IMR-90 (cell line): ENCODE data around the gene BMP15. TPM values are rescaled to one million over a fixed set of nuclear protein-coding genes. Genes with fewer than 3 reads are reported as not detected.

ENCODE experiments used
- ATAC-seq: fragments of 200-7000 bp; cut with Tn5 transposase; 2 replicates; pipeline ENCODE4 v1.9.1; 2020; ENCODE audit warnings: low read depth, mild to moderate bottlenecking, moderate library complexity
- BruUV-seq: library from RNA; stranded (reverse); fragments of 400-500 nt; replicated peaks from 2 replicates; lab custom pipeline; 2021; lab: Mats Ljungman, UMichigan
- CTCF ChIA-PET: fragments of 300-600 bp; formaldehyde crosslinking; extraction: SDS; loops from one replicate; lab custom pipeline; 2021; ENCODE audit warnings: antibody characterized with exemption; lab: Yijun Ruan, JAX
- POLR2A ChIA-PET: fragments of 300-600 bp; sonication (Branson Sonifier 250); formaldehyde crosslinking; loops from one replicate; lab custom pipeline; 2022; ENCODE audit warnings: antibody characterized with exemption; ENCODE audit not compliant: unreplicated experiment; lab: Charles Lee
- DNase-seq: peaks from one replicate; pipeline ENCODE4 v3.0.0; 2013
- H2AFZ ChIP-seq: replicated peaks from 2 replicates; pipeline ENCODE3; 2013; ENCODE audit warnings: low read length, mild to moderate bottlenecking; ENCODE audit not compliant: poor library complexity
- H2AK5ac ChIP-seq: 2 replicates; pipeline ENCODE4 v1.6.1; 2013; ENCODE audit warnings: low read depth, low read length, inconsistent platforms
- H2AK9ac ChIP-seq: replicated peaks from 2 replicates; pipeline ENCODE3; 2013; ENCODE audit warnings: mild to moderate bottlenecking, low read depth, low read length, moderate library complexity; ENCODE audit not compliant: poor library complexity
- H2BK120ac ChIP-seq: 2 replicates; pipeline ENCODE4 v1.6.1; 2013; ENCODE audit warnings: low read depth, low read length, inconsistent platforms
- H2BK15ac ChIP-seq: 3 replicates; pipeline ENCODE4 v1.6.1; 2013; ENCODE audit warnings: low read depth, low read length, inconsistent platforms
- H2BK20ac ChIP-seq: 2 replicates; pipeline ENCODE4 v1.6.1; 2013; ENCODE audit warnings: low read depth, mild to moderate bottlenecking, inconsistent platforms, low read length, moderate library complexity
- H2BK5ac ChIP-seq: 2 replicates; pipeline ENCODE4 v1.6.1; 2013; ENCODE audit warnings: mild to moderate bottlenecking, low read depth, low read length, inconsistent platforms; ENCODE audit not compliant: poor library complexity, severe bottlenecking
- H3K14ac ChIP-seq: replicated peaks from 2 replicates; pipeline ENCODE4 v1.6.1; 2013; ENCODE audit warnings: low read depth, low read length, inconsistent platforms
- H3K18ac ChIP-seq: 2 replicates; pipeline ENCODE4 v1.6.1; 2013; ENCODE audit warnings: low read depth, low read length, control low read depth
- H3K23ac ChIP-seq: 2 replicates; pipeline ENCODE4 v1.6.1; 2013; ENCODE audit warnings: low read depth, low read length, inconsistent platforms
- H3K27ac ChIP-seq: 2 replicates; pipeline ENCODE4 v1.5.1; 2013; ENCODE audit warnings: mild to moderate bottlenecking, control low read depth, low read length; ENCODE audit not compliant: insufficient read depth
- H3K27me3 ChIP-seq: 2 replicates; pipeline ENCODE4 v1.6.1; 2013; ENCODE audit warnings: low read length; ENCODE audit not compliant: control insufficient read depth, insufficient read depth
- H3K36me3 ChIP-seq: 2 replicates; pipeline ENCODE4 v1.6.1; 2013; ENCODE audit warnings: low read length, mixed read lengths; ENCODE audit not compliant: control insufficient read depth, insufficient read depth
- H3K4ac ChIP-seq: 2 replicates; pipeline ENCODE4 v1.6.1; 2013; ENCODE audit warnings: low read depth, low read length, inconsistent platforms
- H3K4me1 ChIP-seq: 2 replicates; pipeline ENCODE4 v1.6.1; 2013; ENCODE audit warnings: low read length, mixed read lengths; ENCODE audit not compliant: control insufficient read depth, insufficient read depth
- H3K4me2 ChIP-seq: 2 replicates; pipeline ENCODE4 v1.6.1; 2013; ENCODE audit warnings: low read depth, mild to moderate bottlenecking, control low read depth, low read length, moderate library complexity
- H3K4me3 ChIP-seq: 2 replicates; pipeline ENCODE4 v1.5.1; 2013; ENCODE audit warnings: low read depth, mild to moderate bottlenecking, control low read depth, low read length, moderate library complexity; ENCODE audit not compliant: insufficient read depth
- H3K56ac ChIP-seq: 2 replicates; pipeline ENCODE4 v1.6.1; 2013; ENCODE audit warnings: low read length, inconsistent platforms; ENCODE audit not compliant: insufficient read depth; ENCODE audit errors: extremely low read depth
- H3K79me1 ChIP-seq, 2 experiments: 2 replicates each; pipeline ENCODE4 v1.6.1; 2013; ENCODE audit warnings: low read length in 2 of 2, inconsistent platforms in 1 of 2, low read depth in 1 of 2
- H3K9ac ChIP-seq: 2 replicates; pipeline ENCODE4 v1.6.1; 2013; ENCODE audit warnings: low read depth, low read length, control low read depth
- H3K9me1 ChIP-seq: 2 replicates; pipeline ENCODE4 v1.6.1; 2013; ENCODE audit warnings: low read length, inconsistent platforms; ENCODE audit not compliant: insufficient read depth
- H3K9me3 ChIP-seq: 2 replicates; pipeline ENCODE4 v1.6.1; 2013; ENCODE audit warnings: low read length; ENCODE audit not compliant: control insufficient read depth, insufficient read depth
- H4K20me1 ChIP-seq: 2 replicates; pipeline ENCODE4 v1.6.1; 2013; ENCODE audit warnings: low read length, inconsistent platforms; ENCODE audit not compliant: insufficient read depth
- H4K5ac ChIP-seq: 2 replicates; pipeline ENCODE4 v1.6.1; 2013; ENCODE audit warnings: mild to moderate bottlenecking, low read depth, low read length, control low read depth
- H4K8ac ChIP-seq, 2 experiments: 2 replicates each; pipeline ENCODE4 v1.6.1; 2013; ENCODE audit warnings: low read depth in 2 of 2, low read length in 2 of 2, control low read depth in 1 of 2, inconsistent platforms in 1 of 2
- H4K91ac ChIP-seq: 2 replicates; pipeline ENCODE4 v1.6.1; 2013; ENCODE audit warnings: low read depth, low read length, inconsistent platforms; ENCODE audit not compliant: insufficient read depth
- BHLHE40 ChIP-seq: fragments of 150-350 bp; IDR thresholded peaks from 2 replicates; pipeline ENCODE4 v1.6.1; 2016; ENCODE audit warnings: mild to moderate bottlenecking, low read depth, low read length
- CEBPB ChIP-seq: IDR thresholded peaks from 2 replicates; pipeline ENCODE4 v1.6.1; 2012; ENCODE audit warnings: low read depth, low read length, improper control_type of control experiment
- MAFK ChIP-seq: IDR thresholded peaks from 2 replicates; pipeline ENCODE4 v1.6.1; 2012; ENCODE audit warnings: low read depth, low read length, improper control_type of control experiment
- RAD21 ChIP-seq: IDR thresholded peaks from 2 replicates; pipeline ENCODE4 v1.6.1; 2012; ENCODE audit warnings: low read length, improper control_type of control experiment
- WGBS, 2 experiments: methylation state at CpG; one replicate each; pipeline versions ENCODE4 v1.1.5 to v1.1.7; 2013; ENCODE audit warnings: missing lambda C conversion rate in 2 of 2; ENCODE audit not compliant: insufficient read length in 1 of 2; ENCODE audit errors: extremely low coverage in 2 of 2; 5-methylcytosine and 5-hydroxymethylcytosine counted together
- dilution Hi-C: fragments of 300-500 bp; cut with HindIII; formaldehyde crosslinking; loops from one replicate; pipeline ENCODE4 v1.14.3; 2018; ENCODE audit warnings: low sequenced_read_pairs; ENCODE audit not compliant: unreplicated experiment
- in situ Hi-C: fragments of 300-500 bp; cut with MboI; formaldehyde crosslinking; loops from 3 replicates; pipeline ENCODE4 v1.14.3; 2019; ENCODE audit warnings: low sequenced_read_pairs, inconsistent platforms, mixed read lengths
- intact Hi-C: fragments of 100-400 bp; cut with micrococcal nuclease; formaldehyde crosslinking; loops from 2 replicates; pipeline ENCODE4 v1.10.0; 2022
- polyA plus RNA-seq, 3 experiments: library from polyadenylated mRNA; depleted of rRNA; stranded (reverse); fragments of >200 nt; gene quantifications; 2 replicates each; pipeline ENCODE4 v1.2.3, GENCODE V29; 2012; ENCODE audit warnings: low replicate concordance in 1 of 3
- total RNA-seq: library from RNA; depleted of rRNA; stranded (reverse); fragments of >200 nt; gene quantifications from 2 replicates; pipeline ENCODE4 v1.2.3, GENCODE V29; 2012

BMP15 gene
- total and polyA plus RNA-seq, 2 of the 4 experiments (the other 2 are of a cell fraction): not detected

- Histone ChIP-seq H2AFZ (no peak overlapping the region), H3K23ac (no peak overlapping the region), H3K14ac (no peak overlapping the region), H2BK5ac (no peak overlapping the region), H4K5ac (no peak overlapping the region), H3K9ac (no peak overlapping the region), H2AK5ac (no peak overlapping the region), H2BK15ac (no peak overlapping the region), H3K36me3 (no peaks in the 10 kb centered on the region), H3K79me1 (no peaks in the 10 kb centered on the region), H3K4me1 (no peaks in the 10 kb centered on the region), H2BK120ac (no peak overlapping the region), H3K4me3 (no peak overlapping the region), H2AK9ac (no peak overlapping the region), H3K4me2 (no peak overlapping the region), H3K27me3 (peaks cover 1% of the 10 kb centered on the region; the same call in 1 of the 2 replicates), H4K91ac (no peak overlapping the region), H4K20me1 (no peaks in the 10 kb centered on the region), H3K18ac (no peak overlapping the region), H3K4ac (no peak overlapping the region), H3K9me1 (no peaks in the 10 kb centered on the region), H4K8ac (no peak overlapping the region), H3K56ac (no peak overlapping the region), H2BK20ac (no peak overlapping the region), H3K9me3 (no peaks in the 10 kb centered on the region), H3K27ac (no peak overlapping the region)
- TF ChIP-seq BHLHE40 (no peak), RAD21 (no peak), CEBPB (no peak), MAFK (no peak)
- no TSS peak for BruUV-seq
- in situ Hi-C loops: no loop called here
- POLR2A ChIA-PET: no interaction called here
- intact Hi-C loops: no loop called here
- dilution Hi-C loops: no loop called here
- no peak for ATAC-seq
- DNase-seq: no peak
- no CpG with 5 or more reads among the region's 1 CpG for WGBS, 2 experiments
- CTCF ChIA-PET: no interaction called here
These were observed 47.1 kb upstream of the BMP15 start for GRCh38 chrX:50863471-50863870.
